Inflammatory macrophage treated with lipopolysaccharide for 1 hour (primary cell): ENCODE data around the gene CCDC157.
"Not testable (repeated sequence)": the region's sequence is repeated elsewhere in the genome, so short reads cannot be mapped to it uniquely, and the experiment has no call there.

Source experiments
- DNase-seq, 2 donors: peaks; one replicate each; pipeline ENCODE4 v3.0.0-alpha.2; 2020 to 2022

The CCDC157 gene

DNA sequence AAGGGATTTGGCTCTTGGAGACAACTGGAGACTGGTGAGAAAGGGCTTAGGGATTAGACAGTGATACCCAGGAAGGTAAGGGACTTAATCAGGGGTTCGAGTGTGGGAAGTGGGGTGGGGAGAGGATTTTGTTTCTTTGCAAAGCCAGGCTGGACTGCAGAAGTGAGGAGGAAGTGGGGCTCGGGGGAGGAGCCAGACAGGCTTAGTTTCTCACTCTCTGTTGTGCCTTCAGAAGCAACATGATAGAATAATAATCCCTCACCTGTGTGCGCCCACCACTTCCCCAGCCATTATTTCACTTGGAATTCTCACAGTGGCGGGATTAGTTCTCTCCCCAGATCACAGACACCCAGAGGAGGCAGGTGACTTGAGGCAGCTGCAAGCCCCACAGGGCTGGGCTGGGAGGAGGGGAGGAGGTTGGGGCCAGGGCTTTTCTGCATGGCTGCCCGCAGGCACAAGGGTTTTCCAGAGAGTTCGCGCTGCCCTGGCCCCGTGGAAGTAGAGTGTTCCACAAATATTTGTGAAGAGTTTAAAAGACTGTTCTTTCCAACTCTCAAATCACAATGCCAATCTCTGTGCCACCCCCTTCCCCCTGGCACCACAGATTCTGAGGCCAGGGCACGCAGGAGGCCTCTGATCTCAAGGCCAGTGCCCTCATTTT lies 36.0 kb downstream of the CCDC157 start:
- DNase-seq: no peak

- no peak for DNase-seq
Observed at GRCh38 chr22:30393322-30393680, 36.5 kb downstream of the CCDC157 start.

DNA sequence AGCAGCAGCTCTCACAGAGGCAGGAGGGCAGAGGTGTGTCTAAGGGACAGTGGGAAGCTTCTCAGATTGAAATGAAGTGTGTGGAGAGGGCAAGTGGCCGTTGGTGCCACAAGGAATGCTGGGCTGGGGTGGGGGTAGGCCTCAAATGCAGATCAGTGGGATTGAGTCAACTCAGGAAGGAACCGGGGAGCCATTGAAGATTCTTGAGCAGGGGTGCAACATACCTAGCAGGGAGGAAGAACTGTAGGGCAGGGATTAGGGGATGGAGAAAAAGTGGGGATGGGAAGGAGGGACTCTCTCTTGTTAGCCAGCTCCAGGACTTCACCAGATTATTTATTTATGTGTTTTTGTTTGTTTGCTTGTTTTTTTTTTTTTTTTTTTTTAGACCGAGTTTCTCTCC lies 37.1 kb downstream of the CCDC157 start:
- DNase-seq: no peak

DNA sequence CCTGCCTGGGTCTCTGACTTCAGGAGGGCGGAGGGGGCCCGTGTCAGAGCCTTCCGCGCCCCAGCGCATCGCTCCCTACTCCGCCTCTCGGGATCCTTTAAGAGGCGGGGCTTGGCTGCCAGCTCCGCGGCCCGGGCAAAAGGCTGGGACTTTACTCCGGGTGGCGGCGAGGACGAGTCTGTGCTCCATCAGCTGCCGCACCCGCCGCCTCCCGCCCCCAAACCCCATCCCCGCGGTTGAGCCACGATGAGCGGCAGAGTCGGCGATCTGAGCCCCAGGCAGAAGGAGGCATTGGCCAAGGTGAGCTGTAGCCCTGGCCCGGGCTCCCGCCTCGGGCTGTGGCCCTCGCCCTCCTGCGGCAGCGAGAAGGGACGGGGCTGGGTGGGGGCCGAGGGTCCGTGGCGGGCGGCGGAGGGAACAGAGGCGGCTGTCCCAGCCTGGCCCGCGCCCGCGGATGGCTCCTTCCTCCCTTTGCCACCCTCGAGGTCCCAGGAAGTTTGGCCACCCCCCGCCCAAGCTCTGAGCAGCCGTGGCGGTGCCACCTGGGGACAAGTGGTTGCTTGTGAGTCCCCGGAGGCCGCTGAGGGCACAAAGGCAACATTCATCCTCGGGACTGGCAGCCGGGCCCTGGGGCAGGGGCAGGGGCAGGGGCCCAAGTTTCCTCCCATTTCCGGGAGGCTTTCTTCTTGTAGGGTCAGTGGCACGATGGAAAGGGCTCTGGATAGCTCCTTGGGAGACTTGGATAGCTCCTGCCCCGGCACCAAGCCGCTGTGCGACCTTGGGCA lies 40.3 kb downstream of the CCDC157 start, which contains the start of gene SEC14L2:
SEC14L2 (plus strand) TSS at position 148 of the 785 bp plus-strand sequence; CDS start at position 247, 99 bp downstream.
- DNase-seq: peak in 1 of 2 donors; percentile 31

DNA sequence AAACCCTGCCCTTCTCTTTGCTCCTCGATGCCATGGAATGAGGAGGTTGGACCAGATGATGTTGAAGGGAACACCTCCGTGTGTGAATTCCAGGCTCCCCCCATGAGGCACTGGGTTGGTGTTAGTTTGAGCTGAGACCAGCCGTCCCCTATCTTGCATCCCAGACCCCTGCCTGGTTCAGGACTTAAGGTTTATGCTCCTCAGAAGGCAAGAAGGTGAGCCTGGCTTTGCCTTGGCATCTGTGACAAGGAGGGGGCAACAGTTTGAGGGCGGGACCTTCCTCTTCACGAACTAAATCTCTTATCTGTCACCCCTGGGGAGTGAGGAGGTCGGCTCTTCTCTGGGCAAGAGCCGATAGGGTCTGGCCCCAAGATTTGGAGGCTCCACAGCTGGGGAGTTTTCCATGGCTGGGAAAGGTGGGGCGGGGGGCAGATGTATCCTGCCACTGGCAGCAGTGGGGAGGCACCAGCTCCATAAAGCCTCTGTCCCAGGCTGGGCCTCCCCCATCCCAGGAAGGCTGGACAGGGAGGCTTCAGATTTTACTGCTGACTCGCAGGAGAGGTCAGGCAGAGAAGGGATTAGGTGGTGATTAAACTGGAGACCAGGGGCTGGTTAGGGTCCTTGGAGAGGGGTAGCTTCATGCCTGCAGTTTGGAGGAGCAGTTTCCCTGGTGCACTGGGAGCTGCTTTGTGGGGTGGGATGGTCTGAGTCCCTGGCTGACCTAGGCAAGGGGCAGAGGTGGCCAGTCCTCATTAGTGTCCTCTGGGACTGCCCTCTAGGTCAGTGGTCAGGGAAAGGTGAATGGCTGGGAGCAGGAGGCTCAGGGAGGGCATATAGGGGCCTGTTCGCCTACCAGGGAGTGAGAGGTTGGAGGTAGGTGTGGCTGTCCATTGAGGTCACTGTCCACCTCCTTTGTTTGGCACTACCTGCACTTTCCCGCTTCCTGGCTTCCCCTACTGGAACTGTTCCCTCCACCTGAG lies 41.1 kb downstream of the CCDC157 start:
- no peak for DNase-seq

- no peak for DNase-seq
Observed at GRCh38 chr22:30398685-30399680, 42.2 kb downstream of the CCDC157 start.

GRCh38 chr22:30399718-30400117 lies 42.9 kb downstream of the CCDC157 start:
- DNase-seq: no peak

GRCh38 chr22:30400159-30400558 lies 43.4 kb downstream of the CCDC157 start:
- no peak for DNase-seq

GRCh38 chr22:30401024-30401423 lies 44.2 kb downstream of the CCDC157 start:
- DNase-seq: not testable (repeated sequence)

- peak; percentile 31 to 48 for DNase-seq
Observed at GRCh38 chr22:30402028-30402765, 45.4 kb downstream of the CCDC157 start.

DNA sequence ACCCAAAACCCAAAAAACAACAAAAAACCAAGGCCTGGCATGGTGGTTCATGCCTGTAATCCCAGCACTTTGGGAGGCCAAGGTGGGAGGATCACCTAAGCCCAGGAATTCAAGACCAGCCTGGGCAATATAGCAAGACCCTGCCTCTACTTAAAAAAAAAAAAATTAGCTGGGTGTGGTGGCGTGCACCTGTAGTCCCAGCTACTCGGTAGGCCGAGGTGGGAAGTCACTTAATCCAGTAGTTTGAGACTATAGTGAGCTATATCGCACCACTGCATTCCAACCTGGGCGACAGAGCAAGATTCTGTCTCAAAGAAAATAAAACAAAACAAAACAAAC lies 45.9 kb downstream of the CCDC157 start:
- not testable (repeated sequence) for DNase-seq

DNA sequence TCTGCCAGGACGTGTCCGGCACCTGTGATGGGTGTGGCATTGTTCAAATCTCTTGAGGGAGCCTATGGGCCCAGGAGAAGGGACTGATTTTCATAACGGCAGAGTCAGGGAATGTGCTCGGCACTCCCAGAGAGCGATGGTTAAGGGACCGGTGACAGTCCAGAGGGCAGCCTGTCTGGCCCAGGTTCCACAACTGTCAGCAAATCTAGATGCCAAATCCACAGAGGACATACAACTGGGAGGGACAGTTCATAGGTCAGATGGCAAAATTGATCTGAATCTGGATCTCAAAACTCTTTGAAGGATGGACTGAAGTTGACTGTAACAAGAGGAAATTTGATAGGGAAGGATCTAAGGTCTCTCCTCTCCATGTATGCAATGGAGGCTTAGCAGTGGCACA lies 47.5 kb downstream of the CCDC157 start:
- no peak for DNase-seq

GRCh38 chr22:30405731-30406130 lies 48.9 kb downstream of the CCDC157 start:
- DNase-seq: no peak

- no peak for DNase-seq
Observed at GRCh38 chr22:30406400-30406799, 49.6 kb downstream of the CCDC157 start.

- no peak for DNase-seq
Observed at GRCh38 chr22:30408388-30409102, 51.7 kb downstream of the CCDC157 start.

DNA sequence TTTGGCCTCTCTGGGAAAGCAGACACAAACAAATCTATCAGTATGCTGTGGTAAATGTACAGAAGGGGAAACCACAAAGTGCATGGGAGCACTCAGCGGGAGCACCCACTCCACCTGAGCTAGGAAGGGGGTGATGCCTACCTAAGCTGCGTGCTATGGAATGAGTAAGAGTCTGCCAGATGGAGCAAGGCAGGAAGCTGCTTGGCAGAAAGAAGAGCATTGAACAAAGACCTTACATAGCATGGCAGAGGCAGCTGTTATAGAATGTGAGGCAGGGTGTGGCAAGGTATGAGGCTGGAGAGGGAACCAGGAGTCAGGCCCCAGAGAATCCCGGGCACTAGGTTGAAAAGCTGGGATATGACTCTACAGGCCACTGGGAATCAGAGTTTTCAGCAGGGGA lies 55.0 kb downstream of the CCDC157 start:
- DNase-seq: no peak

DNA sequence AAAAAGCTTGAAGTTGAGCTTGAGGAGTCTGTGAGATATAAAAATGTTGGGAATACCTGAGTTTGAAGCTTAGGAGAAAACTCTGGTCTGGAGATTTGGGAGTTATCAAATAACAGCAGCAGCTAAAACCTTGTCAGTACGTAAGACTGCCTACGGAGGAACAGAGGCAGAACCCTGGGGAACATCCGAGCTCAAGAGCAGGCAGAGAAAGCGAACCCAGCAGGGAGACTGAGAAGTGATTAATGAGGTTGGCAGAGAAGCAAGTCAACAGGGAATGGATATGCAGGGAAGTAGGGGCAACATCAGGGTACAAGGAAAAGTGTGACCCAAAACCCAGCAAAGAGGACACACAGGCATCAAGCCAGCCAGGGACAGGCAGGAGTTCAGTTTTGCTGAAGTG lies 56.2 kb downstream of the CCDC157 start:
- no peak for DNase-seq

DNA sequence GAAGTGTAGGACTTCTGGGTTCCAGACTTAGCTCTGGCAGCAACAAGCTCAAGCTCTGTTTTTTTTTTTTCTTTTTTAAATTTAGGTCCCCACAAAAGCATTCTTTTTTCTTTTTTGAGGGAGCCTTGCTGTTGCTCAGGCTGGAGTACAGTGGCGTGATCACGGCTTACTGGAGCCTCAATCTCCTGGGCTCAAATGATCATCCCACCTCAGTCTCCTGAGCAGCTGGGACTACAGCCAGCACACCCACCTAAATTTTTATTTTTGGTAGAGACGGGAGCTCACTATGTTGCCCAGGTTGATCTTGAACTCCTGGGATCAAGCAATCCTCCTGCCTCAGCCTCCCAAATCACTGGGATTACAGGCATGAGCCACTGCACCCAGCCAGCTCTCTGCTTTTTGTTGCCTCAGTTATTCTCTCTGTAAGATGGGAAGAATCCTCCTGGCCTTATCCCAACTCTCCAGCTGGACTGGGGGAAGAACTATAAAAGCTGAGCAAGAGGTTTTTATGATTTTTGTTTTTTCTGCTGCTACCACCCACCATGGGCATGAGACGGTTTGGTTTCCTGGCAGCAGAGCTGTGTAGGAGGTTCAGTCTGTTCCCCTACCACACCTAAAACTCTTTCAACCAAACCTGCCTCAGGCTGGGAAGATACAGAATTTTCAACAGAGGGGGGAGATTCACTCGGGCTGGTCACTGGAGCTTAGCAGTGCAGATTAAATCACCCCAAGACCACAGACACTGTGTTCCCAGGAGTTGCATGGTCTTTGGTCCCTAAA lies 57.1 kb downstream of the CCDC157 start:
- no peak for DNase-seq

DNA sequence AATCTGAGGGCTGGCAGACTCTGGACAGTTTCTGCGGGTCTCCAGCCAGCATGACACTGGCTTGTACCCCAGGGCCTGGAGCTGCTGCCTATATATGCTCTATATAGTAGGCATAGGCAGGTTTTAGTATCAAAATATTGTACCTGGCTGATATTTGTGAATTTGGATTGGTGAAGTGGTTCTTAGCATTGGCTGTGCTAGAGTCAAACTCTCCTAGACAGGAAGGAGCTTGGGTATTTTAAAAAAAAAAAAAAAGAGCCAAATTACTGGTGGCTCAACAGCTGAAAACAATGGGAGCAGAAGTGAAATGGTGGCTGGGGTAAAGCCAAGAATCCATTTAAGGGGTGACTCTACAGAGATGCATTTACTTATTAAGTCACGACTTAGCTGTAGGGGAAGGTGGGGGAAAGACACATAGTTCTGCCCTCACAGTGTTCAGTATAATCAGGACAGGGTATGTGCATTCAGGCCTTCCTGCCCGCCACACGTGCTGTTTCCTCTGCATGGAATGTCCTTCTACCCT lies 57.8 kb downstream of the CCDC157 start:
- no peak for DNase-seq

- no peak for DNase-seq
Observed at GRCh38 chr22:30416403-30416802, 59.6 kb downstream of the CCDC157 start.
